Retinal pigment epithelial cell (primary cell): ENCODE results near the gene ASAP2.

ENCODE experiments used
- DNase-seq: peaks from one replicate; pipeline ENCODE4 v3.0.0-alpha.2; 2010; ENCODE audit warnings: low read depth
- H3K4me3 ChIP-seq: 2 replicates; pipeline ENCODE4 v1.5.1; 2011; ENCODE audit warnings: mild to moderate bottlenecking, low read length, control low read depth, moderate library complexity
- TF ChIP-seq, protein P1 (sequence below): conservative IDR thresholded peaks from 2 replicates; pipeline ENCODE4 v1.5.1; 2011; ENCODE audit warnings: low read depth, low read length, control low read depth, inconsistent platforms

ASAP2 gene

DNA sequence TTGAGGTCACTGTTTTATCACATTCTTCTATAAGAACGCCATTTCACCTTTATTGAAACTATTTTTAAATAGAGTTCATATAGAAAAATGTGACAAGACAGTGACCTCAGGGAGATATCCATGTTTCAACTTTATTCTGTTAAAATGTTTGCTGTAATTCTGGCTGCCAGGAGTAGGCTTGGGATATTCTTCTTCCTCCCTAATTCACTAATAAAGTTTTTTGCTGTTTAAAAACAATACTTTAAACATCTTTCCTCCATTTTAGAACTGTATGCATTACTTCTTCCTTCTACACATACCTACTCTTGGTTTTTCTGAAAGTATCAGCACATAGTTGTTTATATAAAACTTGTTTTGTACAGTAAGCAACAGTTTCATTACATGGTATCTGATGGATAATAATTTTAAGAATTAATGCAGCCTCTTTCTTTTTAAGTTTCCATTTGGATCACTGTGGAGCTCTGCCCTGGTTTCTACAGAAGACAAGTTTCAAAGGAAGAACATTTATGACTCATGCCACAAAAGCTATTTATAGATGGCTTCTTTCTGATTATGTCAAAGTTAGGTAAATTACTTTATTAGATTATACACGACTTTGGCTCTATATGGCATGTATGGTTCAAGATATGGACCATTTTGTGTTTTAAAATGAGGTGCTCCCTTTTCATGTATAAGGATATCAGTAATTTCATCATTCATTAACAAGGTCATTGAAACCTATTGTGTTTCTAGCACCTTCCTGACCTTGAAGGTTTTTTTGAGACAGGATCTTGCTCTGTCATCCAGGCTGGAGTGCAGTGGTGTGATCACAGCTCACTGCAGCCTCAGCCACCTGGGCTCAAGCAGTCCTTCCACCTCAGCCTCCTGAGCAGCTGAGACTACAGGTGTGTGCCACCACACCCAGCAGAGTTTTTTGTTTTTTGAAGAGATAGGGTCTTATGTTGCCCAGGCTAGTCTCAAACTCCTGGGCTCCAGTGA lies 224.0 kb downstream of the ASAP2 start:
- TF ChIP-seq, protein P1, sequence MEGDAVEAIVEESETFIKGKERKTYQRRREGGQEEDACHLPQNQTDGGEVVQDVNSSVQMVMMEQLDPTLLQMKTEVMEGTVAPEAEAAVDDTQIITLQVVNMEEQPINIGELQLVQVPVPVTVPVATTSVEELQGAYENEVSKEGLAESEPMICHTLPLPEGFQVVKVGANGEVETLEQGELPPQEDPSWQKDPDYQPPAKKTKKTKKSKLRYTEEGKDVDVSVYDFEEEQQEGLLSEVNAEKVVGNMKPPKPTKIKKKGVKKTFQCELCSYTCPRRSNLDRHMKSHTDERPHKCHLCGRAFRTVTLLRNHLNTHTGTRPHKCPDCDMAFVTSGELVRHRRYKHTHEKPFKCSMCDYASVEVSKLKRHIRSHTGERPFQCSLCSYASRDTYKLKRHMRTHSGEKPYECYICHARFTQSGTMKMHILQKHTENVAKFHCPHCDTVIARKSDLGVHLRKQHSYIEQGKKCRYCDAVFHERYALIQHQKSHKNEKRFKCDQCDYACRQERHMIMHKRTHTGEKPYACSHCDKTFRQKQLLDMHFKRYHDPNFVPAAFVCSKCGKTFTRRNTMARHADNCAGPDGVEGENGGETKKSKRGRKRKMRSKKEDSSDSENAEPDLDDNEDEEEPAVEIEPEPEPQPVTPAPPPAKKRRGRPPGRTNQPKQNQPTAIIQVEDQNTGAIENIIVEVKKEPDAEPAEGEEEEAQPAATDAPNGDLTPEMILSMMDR: no peak
- H3K4me3 ChIP-seq: no peak overlapping the region
- DNase-seq: no peak

DNA sequence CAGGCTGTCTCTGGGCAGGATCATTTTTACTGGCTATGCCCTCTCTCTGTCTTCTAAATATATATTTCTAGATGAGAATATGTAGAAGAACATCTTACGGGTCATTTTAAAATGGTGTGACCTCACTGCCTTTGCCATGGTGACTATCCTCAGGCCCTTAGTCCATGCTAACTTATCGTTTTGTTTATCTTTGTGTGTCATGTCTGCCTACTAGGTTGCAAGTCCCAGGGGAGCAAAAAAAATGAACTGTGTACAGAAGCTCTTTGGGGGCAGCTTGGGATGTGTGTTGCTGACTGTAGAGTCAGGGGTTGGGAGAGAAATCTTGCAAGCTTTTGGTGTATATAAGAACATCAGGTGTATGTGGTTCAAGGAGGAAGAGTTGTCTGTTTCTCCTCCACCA lies 227.9 kb downstream of the ASAP2 start:
- H3K4me3 ChIP-seq: no peak overlapping the region
- no peak for DNase-seq
- TF ChIP-seq, protein P1: no peak

DNA sequence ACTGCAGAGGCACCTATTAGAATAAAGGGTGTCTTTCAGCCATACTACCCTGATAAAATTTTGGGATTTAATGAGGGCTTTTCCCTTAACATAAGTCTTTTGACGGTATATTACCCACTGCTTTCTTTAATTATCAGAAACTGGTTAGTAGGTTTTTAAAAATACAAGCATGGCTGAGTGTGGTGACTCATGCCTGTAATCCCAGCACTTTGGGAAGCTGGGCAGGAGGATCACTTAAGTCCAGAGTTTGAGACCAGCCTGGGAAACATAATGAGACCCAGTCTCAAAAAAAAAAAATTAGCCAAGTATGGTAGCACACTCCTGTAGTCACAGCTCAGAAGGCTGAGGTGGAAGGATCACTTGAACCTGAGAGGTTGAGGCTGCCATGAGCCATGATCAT lies 232.9 kb downstream of the ASAP2 start:
- TF ChIP-seq, protein P1: no peak
- no peak overlapping the region for H3K4me3 ChIP-seq
- no peak for DNase-seq

DNA sequence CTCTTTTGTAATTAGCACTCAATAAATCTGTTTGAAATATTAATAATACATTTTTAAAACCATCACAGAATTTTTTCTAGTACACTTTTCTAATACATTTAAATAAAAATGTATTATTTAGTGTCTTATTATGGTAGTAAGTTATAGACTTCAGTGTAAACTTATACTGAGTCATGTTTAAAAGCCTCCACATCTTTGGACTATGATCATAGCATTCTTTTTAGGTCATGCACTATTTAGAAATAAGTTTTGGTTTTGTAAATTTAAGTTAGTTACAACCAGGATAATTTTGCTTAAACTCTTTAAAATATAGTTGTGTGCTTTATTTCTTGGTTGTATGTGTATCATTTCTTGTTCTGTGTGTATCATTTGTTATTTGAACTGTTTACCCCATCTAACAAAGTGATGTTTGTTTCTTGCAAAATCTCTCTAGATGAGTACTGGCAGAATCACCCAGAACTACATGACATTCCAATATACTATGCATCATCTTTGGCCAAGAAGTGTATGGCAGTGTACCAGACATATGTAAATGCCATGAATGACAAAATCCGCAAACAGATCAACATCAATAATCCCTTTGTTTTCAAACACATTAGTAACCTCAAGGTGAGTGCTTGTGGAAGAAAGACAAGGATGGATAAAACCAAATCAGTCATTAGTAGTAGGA lies 233.6 kb downstream of the ASAP2 start:
- TF ChIP-seq, protein P1: no peak
- no peak for DNase-seq
- H3K4me3 ChIP-seq: no peak overlapping the region

DNA sequence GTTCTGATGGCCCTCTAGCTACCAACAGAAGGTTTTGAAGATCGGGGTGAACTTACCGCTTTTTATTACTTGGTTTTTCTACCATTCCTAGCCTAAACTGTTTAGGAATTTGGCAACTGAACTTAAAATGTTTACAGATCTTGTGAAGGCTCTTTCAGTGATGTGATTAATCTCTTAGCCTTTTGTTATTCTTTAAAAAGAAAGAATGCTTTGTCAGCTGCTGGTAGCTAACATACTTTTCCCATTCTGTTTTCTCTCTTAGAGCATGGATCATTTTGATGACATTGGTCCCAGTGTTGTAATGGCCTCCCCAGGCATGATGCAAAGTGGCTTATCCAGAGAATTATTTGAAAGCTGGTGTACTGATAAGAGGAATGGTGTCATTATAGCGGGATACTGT lies 234.9 kb downstream of the ASAP2 start:
- H3K4me3 ChIP-seq: no peak overlapping the region
- TF ChIP-seq, protein P1: no peak
- DNase-seq: no peak

DNA sequence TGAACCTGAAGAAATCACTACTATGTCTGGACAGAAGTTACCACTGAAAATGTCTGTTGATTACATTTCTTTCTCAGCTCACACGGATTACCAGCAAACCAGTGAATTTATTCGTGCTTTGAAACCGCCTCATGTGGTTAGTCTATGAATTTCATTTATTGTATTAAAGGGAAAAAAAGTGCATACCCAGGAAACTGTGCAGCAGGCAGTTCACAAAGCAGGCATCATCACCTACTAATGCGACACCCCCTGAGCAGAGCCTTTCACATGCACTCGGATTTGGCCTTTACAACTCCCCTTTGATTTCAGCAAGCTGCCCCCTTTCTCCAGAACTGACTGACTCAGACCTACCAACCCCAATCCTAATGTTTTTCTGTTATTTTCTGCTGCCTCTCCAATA lies 236.9 kb downstream of the ASAP2 start:
- TF ChIP-seq, protein P1: no peak
- DNase-seq: no peak
- no peak overlapping the region for H3K4me3 ChIP-seq

DNA sequence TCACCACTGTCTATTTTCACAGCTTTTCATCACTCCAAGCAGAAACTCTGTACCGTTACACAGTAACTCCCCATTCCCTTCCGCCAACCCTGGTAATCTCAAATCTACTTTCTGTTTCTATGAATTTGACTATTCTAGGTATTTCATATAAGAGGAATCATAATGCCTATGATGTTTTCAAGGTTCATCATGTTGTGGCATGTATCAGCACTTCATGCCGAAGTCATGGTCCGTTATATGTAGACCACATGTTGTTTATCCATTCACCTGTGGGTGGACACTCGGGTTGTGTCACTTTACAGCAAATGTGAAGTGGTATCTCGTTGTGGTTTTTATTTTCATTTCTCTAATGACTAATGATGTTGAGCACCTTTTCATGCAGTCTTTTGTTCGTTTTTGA lies 238.5 kb downstream of the ASAP2 start:
- no peak for DNase-seq
- TF ChIP-seq, protein P1: no peak
- H3K4me3 ChIP-seq: no peak overlapping the region
